SK-N-SH treated with all-trans-retinoic acid at 6 μM for 48 hours (cell line): ENCODE data around the gene CTTNBP2NL.

ENCODE experiments used
- ATAC-seq: fragments of 200-7000 bp; cut with Tn5 transposase; 3 replicates; pipeline ENCODE4 v1.9.1; 2020; ENCODE audit warnings: mild to moderate bottlenecking, moderate library complexity
- BACH2 ChIP-seq: fragments of 250-450 bp; sonication (Bioruptor Pico); IDR thresholded peaks from 2 replicates; pipeline ENCODE4 v1.9.0; 2021; ENCODE audit warnings: mild to moderate bottlenecking, borderline replicate concordance
- CREB5 ChIP-seq: fragments of 250-450 bp; sonication (Bioruptor Pico); IDR thresholded peaks from 2 replicates; pipeline ENCODE4 v1.5.1; 2020; ENCODE audit warnings: low read depth, mild to moderate bottlenecking, moderate library complexity
- CSDC2 ChIP-seq: fragments of 250-450 bp; sonication (Bioruptor Pico); IDR thresholded peaks from 2 replicates; pipeline ENCODE4 v1.5.0; 2020; ENCODE audit warnings: mild to moderate bottlenecking, moderate library complexity
- CSRNP3 ChIP-seq: fragments of 250-450 bp; sonication (Bioruptor Pico); IDR thresholded peaks from 2 replicates; pipeline ENCODE4 v1.5.1; 2021; ENCODE audit warnings: mild to moderate bottlenecking, moderate library complexity
- ESRRG ChIP-seq: fragments of 250-450 bp; sonication (Bioruptor Pico); IDR thresholded peaks from 2 replicates; pipeline ENCODE4 v1.6.1; 2021; ENCODE audit warnings: mild to moderate bottlenecking
- GLIS3 ChIP-seq: fragments of 250-450 bp; sonication (Bioruptor Pico); IDR thresholded peaks from 2 replicates; pipeline ENCODE4 v1.5.0; 2020; ENCODE audit warnings: mild to moderate bottlenecking, moderate library complexity
- ISL1 ChIP-seq: fragments of 250-450 bp; sonication (Bioruptor Pico); IDR thresholded peaks from 2 replicates; pipeline ENCODE4 v2.1.2; 2022; ENCODE audit warnings: mild to moderate bottlenecking, moderate library complexity
- OSR1 ChIP-seq: fragments of 250-450 bp; sonication (Bioruptor Pico); IDR thresholded peaks from 2 replicates; pipeline ENCODE4 v1.8.0; 2022; ENCODE audit warnings: moderate library complexity, mild to moderate bottlenecking, inconsistent platforms
- POU6F1 ChIP-seq: fragments of 250-450 bp; sonication (Bioruptor Pico); IDR thresholded peaks from 2 replicates; pipeline ENCODE4 v1.8.0; 2021; ENCODE audit warnings: low read depth, mild to moderate bottlenecking, moderate library complexity, borderline replicate concordance
- PPARA ChIP-seq: fragments of 250-450 bp; sonication (Bioruptor Pico); IDR thresholded peaks from 2 replicates; pipeline ENCODE4 v1.5.0; 2020; ENCODE audit warnings: mild to moderate bottlenecking, borderline replicate concordance
- RARB ChIP-seq: fragments of 250-450 bp; sonication (Bioruptor Pico); IDR thresholded peaks from 2 replicates; pipeline ENCODE4 v1.8.0; 2021; ENCODE audit warnings: mild to moderate bottlenecking, moderate library complexity
- SNAI2 ChIP-seq: fragments of 250-450 bp; sonication (Bioruptor Pico); IDR thresholded peaks from 2 replicates; pipeline ENCODE4 v1.5.0; 2020; ENCODE audit warnings: mild to moderate bottlenecking, moderate library complexity
- TCF4 ChIP-seq: fragments of 250-450 bp; sonication (Bioruptor Pico); IDR thresholded peaks from 2 replicates; pipeline ENCODE4 v1.8.0; 2021; ENCODE audit warnings: mild to moderate bottlenecking, moderate library complexity, borderline replicate concordance
- TOX ChIP-seq: fragments of 250-450 bp; sonication (Bioruptor Pico); IDR thresholded peaks from 2 replicates; pipeline ENCODE4 v1.8.0; 2021; ENCODE audit warnings: mild to moderate bottlenecking, moderate library complexity, borderline replicate concordance
- TSHZ2 ChIP-seq: fragments of 250-450 bp; sonication (Bioruptor Pico); IDR thresholded peaks from 2 replicates; pipeline ENCODE4 v1.5.0; 2020; ENCODE audit warnings: mild to moderate bottlenecking, moderate library complexity
- ZFP3 ChIP-seq: fragments of 250-450 bp; sonication (Bioruptor Pico); IDR thresholded peaks from 2 replicates; pipeline ENCODE4 v1.5.0; 2020; ENCODE audit warnings: mild to moderate bottlenecking, moderate library complexity
- ZFP30 ChIP-seq: fragments of 450-650 bp; formaldehyde crosslinking; IDR thresholded peaks from 2 replicates; pipeline ENCODE4 v1.5.0; 2022; ENCODE audit warnings: mild to moderate bottlenecking, moderate library complexity
- ZNF565 ChIP-seq: fragments of 450-650 bp; formaldehyde crosslinking; conservative IDR thresholded peaks from 2 replicates; pipeline ENCODE4 v1.5.0; 2020; ENCODE audit warnings: low read depth, mild to moderate bottlenecking, moderate library complexity
- ZNF8 ChIP-seq: fragments of 450-650 bp; formaldehyde crosslinking; IDR thresholded peaks from 2 replicates; pipeline ENCODE4 v1.5.0; 2020; ENCODE audit warnings: mild to moderate bottlenecking, moderate library complexity

CTTNBP2NL gene

GRCh38 chr1:112505878-112506277, 109.9 kb downstream of the CTTNBP2NL start:
- ATAC-seq, result no peak
- TF ChIP-seq BACH2 (CRISPR knock-in tag), result no peak
- no peak for TF ChIP-seq TOX (CRISPR knock-in tag)
- no peak for TF ChIP-seq ISL1 (CRISPR knock-in tag)
- TF ChIP-seq CSDC2 (CRISPR knock-in tag), result no peak
- no peak for TF ChIP-seq ZNF8 (CRISPR knock-in tag)
- TF ChIP-seq TCF4 (CRISPR knock-in tag), result no peak
- TF ChIP-seq TSHZ2, result no peak
- no peak for TF ChIP-seq ZNF565 (CRISPR knock-in tag)
- no peak for TF ChIP-seq RARB (CRISPR knock-in tag)
- TF ChIP-seq, all 23 proteins: peak for 0

GRCh38 chr1:112506306-112506705, 110.3 kb downstream of the CTTNBP2NL start:
- TF ChIP-seq TCF4 (CRISPR knock-in tag) (no peak), TSHZ2 (no peak), CSRNP3 (CRISPR knock-in tag) (no peak), SNAI2 (CRISPR knock-in tag) (no peak), CREB5 (CRISPR knock-in tag) (no peak), RARB (CRISPR knock-in tag) (no peak), ZFP3 (CRISPR knock-in tag) (no peak)
- ATAC-seq, result no peak

GRCh38 chr1:112506731-112507130, 110.7 kb downstream of the CTTNBP2NL start:
- no peak for ATAC-seq
- no peak for TF ChIP-seq CSDC2 (CRISPR knock-in tag)
- TF ChIP-seq BACH2 (CRISPR knock-in tag), result no peak
- no peak for TF ChIP-seq OSR1 (CRISPR knock-in tag)
- TF ChIP-seq ZFP30 (CRISPR knock-in tag), result no peak
- TF ChIP-seq ESRRG (CRISPR knock-in tag), result no peak
- no peak for TF ChIP-seq SNAI2 (CRISPR knock-in tag)
- no peak for TF ChIP-seq CREB5 (CRISPR knock-in tag)

GRCh38 chr1:112507336-112507735, 111.3 kb downstream of the CTTNBP2NL start:
- ATAC-seq, result no peak
- TF ChIP-seq RARB (CRISPR knock-in tag), result no peak
- TF ChIP-seq OSR1 (CRISPR knock-in tag), result no peak
- no peak for TF ChIP-seq POU6F1 (CRISPR knock-in tag)
- no peak for TF ChIP-seq ISL1 (CRISPR knock-in tag)
- TF ChIP-seq ESRRG (CRISPR knock-in tag), result no peak
- TF ChIP-seq BACH2 (CRISPR knock-in tag), result no peak
- no peak for TF ChIP-seq TCF4 (CRISPR knock-in tag)
- no peak for TF ChIP-seq PPARA
- TF ChIP-seq ZNF565 (CRISPR knock-in tag), result no peak
- TF ChIP-seq TOX (CRISPR knock-in tag), result no peak
- no peak for TF ChIP-seq GLIS3
- TF ChIP-seq TSHZ2, result no peak
- no peak for TF ChIP-seq SNAI2 (CRISPR knock-in tag)
